B cell (primary cell): Measurements from ENCODE around the gene CCDC201. TPM values are rescaled to one million over a fixed set of nuclear protein-coding genes. Genes with fewer than 3 reads are reported as not detected.

Experiments
- ATAC-seq: fragments of 200-7000 bp; cut with Tn5 transposase; one replicate; pipeline ENCODE4 v1.10.0; 2021; ENCODE audit warnings: low read depth, mild to moderate bottlenecking, moderate number of reproducible peaks, moderate library complexity
- CTCF ChIA-PET: fragments of 350-600 bp; sonication (Branson Sonifier 250); formaldehyde crosslinking; loops from one replicate; lab custom pipeline; 2021; ENCODE audit warnings: antibody characterized with exemption, inconsistent platforms; lab: Charles Lee
- POLR2A ChIA-PET: fragments of 350-600 bp; sonication (Branson Sonifier 250); formaldehyde crosslinking; loops from one replicate; lab custom pipeline; 2021; ENCODE audit warnings: antibody characterized with exemption; lab: Charles Lee
- DNase-seq: peaks from one replicate; pipeline ENCODE4 v3.0.0; 2013
- H2AFZ ChIP-seq: 2 replicates; pipeline ENCODE4 v1.6.1; 2012; ENCODE audit warnings: mild to moderate bottlenecking, low read depth, low read length; ENCODE audit not compliant: insufficient read depth, poor library complexity, severe bottlenecking
- H3K27ac ChIP-seq, 2 donors: 1 replicate in 1 of 2; 2 replicates in 1 of 2; pipeline ENCODE4 v1.5.1; 2012 to 2013; ENCODE audit warnings: low read length in 2 of 2, mild to moderate bottlenecking in 2 of 2, moderate library complexity in 1 of 2
- H3K27me3 ChIP-seq, 4 experiments: fragments of 200-600 bp in 1 of 4; sonication (generic) in 1 of 4; replicated peaks in 1 of 4; 1 replicate in 2 of 4; 2 replicates in 2 of 4; pipeline versions ENCODE4 v1.6.1 to v1.7.0; 2013 to 2016; ENCODE audit warnings: low read length in 3 of 4, mild to moderate bottlenecking in 2 of 4, mixed read lengths in 1 of 4, moderate library complexity in 1 of 4; ENCODE audit not compliant: insufficient read depth in 4 of 4, control insufficient read depth in 3 of 4; ENCODE audit errors: control extremely low read depth in 1 of 4
- H3K36me3 ChIP-seq, 2 experiments: replicated peaks in 1 of 2; 1 replicate in 1 of 2; 2 replicates in 1 of 2; pipeline versions ENCODE4 v1.6.1 to v1.7.1; 2013; ENCODE audit warnings: low read length in 1 of 2; ENCODE audit not compliant: insufficient read depth in 2 of 2, control insufficient read depth in 1 of 2; ENCODE audit errors: control extremely low read depth in 1 of 2, extremely low read depth in 1 of 2
- H3K4me1 ChIP-seq, 2 donors: fragments of 200-600 bp in 1 of 2; sonication (generic) in 1 of 2; 1 replicate in 1 of 2; 2 replicates in 1 of 2; pipeline versions ENCODE4 v1.5.1 to v1.6.1; 2013 to 2017; ENCODE audit warnings: low read length in 2 of 2; ENCODE audit not compliant: control insufficient read depth in 2 of 2, insufficient read depth in 2 of 2
- H3K4me2 ChIP-seq: replicated peaks from 2 replicates; pipeline ENCODE3; 2012; ENCODE audit warnings: mild to moderate bottlenecking, low read depth, low read length; ENCODE audit not compliant: poor library complexity, severe bottlenecking
- H3K4me3 ChIP-seq, 5 experiments: fragments of 200-600 bp in 1 of 5; sonication (generic) in 1 of 5; 1 replicate in 3 of 5; 2 replicates in 2 of 5; pipeline versions ENCODE4 v1.5.1 to v1.7.0; 2011 to 2016; ENCODE audit warnings: low read length in 4 of 5, mild to moderate bottlenecking in 4 of 5, low read depth in 2 of 5, control low read depth in 1 of 5, moderate library complexity in 1 of 5; ENCODE audit not compliant: insufficient read depth in 1 of 5; ENCODE audit errors: control extremely low read depth in 1 of 5, extremely low read depth in 1 of 5
- H3K79me2 ChIP-seq: fragments of 200-600 bp; sonication (generic); one replicate; pipeline ENCODE4 v1.6.0; 2016; ENCODE audit warnings: low read length; ENCODE audit not compliant: control insufficient read depth, insufficient read depth
- H3K9ac ChIP-seq: fragments of 200-600 bp; sonication (generic); 2 replicates; pipeline ENCODE4 v1.6.1; 2017; ENCODE audit warnings: mild to moderate bottlenecking, low read length, moderate library complexity
- H3K9me3 ChIP-seq, 3 donors: one replicate each; pipeline versions ENCODE4 v1.6.1 to v1.7.1; 2013; ENCODE audit warnings: low read length in 2 of 3; ENCODE audit not compliant: control insufficient read depth in 2 of 3, insufficient read depth in 1 of 3; ENCODE audit errors: control extremely low read depth in 1 of 3
- H4K20me1 ChIP-seq: 2 replicates; pipeline ENCODE4 v1.6.0; 2012; ENCODE audit warnings: mild to moderate bottlenecking, low read length; ENCODE audit not compliant: insufficient read depth, control insufficient read depth, poor library complexity, severe bottlenecking
- H3K27ac Mint-ChIP-seq: one replicate; pipeline ENCODE4 v1.8.0; 2021; ENCODE audit warnings: mixed read lengths
- H3K27me3 Mint-ChIP-seq: one replicate; pipeline ENCODE4 v1.8.0; 2021; ENCODE audit warnings: mixed read lengths
- H3K4me1 Mint-ChIP-seq: one replicate; pipeline ENCODE4 v1.8.0; 2021; ENCODE audit warnings: mixed read lengths
- H3K4me3 Mint-ChIP-seq: one replicate; pipeline ENCODE4 v1.8.0; 2021; ENCODE audit warnings: mixed read lengths
- H3K9me3 Mint-ChIP-seq: one replicate; pipeline ENCODE4 v1.8.0; 2022; ENCODE audit warnings: mixed read lengths; ENCODE audit not compliant: insufficient read depth
- CTCF ChIP-seq: fragments of 200-600 bp; IDR thresholded peaks from one replicate; pipeline ENCODE4 v1.8.0; 2022; ENCODE audit warnings: antibody characterized with exemption, mild to moderate bottlenecking
- EZH2 ChIP-seq: IDR thresholded peaks from 2 replicates; pipeline ENCODE4 v1.6.1; 2012; ENCODE audit warnings: borderline replicate concordance, low read depth, mild to moderate bottlenecking, moderate library complexity, low read length; ENCODE audit not compliant: insufficient read depth, poor library complexity, severe bottlenecking
- WGBS: methylation state at CpG from one replicate; pipeline ENCODE4 v1.1.5; 2013; ENCODE audit warnings: missing lambda C conversion rate; ENCODE audit not compliant: insufficient coverage; 5-methylcytosine and 5-hydroxymethylcytosine counted together
- intact Hi-C: fragments of 100-400 bp; cut with micrococcal nuclease; formaldehyde crosslinking; loops from one replicate; pipeline ENCODE4 v1.10.0; 2022
- polyA plus RNA-seq: library from polyadenylated mRNA; depleted of rRNA; stranded (reverse); fragments of >200 nt; gene quantifications from 2 replicates; pipeline ENCODE4 v1.2.3, GENCODE V29; 2012
- total RNA-seq, 2 donors: library from RNA; stranded (reverse); fragments of 120-200 nt in 1 of 2; gene quantifications; 1 replicate in 1 of 2; 2 replicates in 1 of 2; pipeline versions ENCODE4 v1.2.3 to v1.2.4, GENCODE V29; 2013 to 2022

The CCDC201 gene
- total and polyA plus RNA-seq, 2 donors (not counting 1 experiment from before 2014, with no cell fraction given), result not detected

GRCh38 chr7:45878457-45879144, 5.7 kb upstream of the CCDC201 start:
- ChIA-PET POLR2A (no interaction called here), CTCF (no interaction called here)
- DNase-seq (no peak), ATAC-seq (no peak)
- intact Hi-C loops, result no loop called here
- Mint-ChIP-seq H3K9me3 (peaks cover 7% of the 10 kb centered on the region), H3K4me1 (no peaks in the 10 kb centered on the region), H3K4me3 (no peak overlapping the region), H3K27ac (no peak overlapping the region), H3K27me3 (peaks cover 22% of the 10 kb centered on the region)
- no peaks in the 10 kb centered on the region for H3K79me2 ChIP-seq
- H3K36me3 ChIP-seq, result no peaks in the 10 kb centered on the region
- no peaks in the 10 kb centered on the region for H3K4me1 ChIP-seq
- peaks cover 0 to 2% (median 0%) of the 10 kb centered on the region in 4 experiments for H3K27me3 ChIP-seq
- TF ChIP-seq CTCF, result no peak
- no peak for TF ChIP-seq EZH2
- no peak overlapping the region for H3K9ac ChIP-seq
- no peak overlapping the region for H3K27ac ChIP-seq
- H3K4me2 ChIP-seq, result no peak overlapping the region
- no peak overlapping the region for H2AFZ ChIP-seq
- 68% methylated on average over 3 of the region's 3 CpGs for WGBS
- H3K4me3 ChIP-seq, result no peak overlapping the region
- peaks cover 0 to 19% (median 11%) of the 10 kb centered on the region in 3 donors for H3K9me3 ChIP-seq
- H4K20me1 ChIP-seq, result no peaks in the 10 kb centered on the region

DNA sequence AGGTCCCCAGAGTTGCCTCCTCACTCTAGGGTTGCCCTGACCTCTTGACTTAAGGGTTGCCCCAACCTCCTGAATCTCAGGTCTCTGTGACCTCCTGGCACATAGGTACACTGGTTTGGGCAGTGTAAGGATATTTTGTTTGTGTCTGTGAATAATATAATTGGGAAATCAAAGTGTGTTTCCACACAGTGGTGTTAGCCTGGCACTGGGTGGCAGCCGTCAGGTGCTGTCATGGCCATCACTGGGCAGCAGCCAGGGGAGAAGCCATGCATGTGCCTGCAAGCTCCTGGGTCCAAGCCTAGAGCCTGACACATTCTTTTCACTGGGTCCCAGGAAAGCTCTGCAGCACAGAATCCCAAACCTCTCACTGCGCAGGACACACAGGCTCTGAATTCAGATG, 3.6 kb upstream of the CCDC201 start:
- Histone ChIP-seq H3K9me3 (peaks cover 0 to 19% (median 11%) of the 10 kb centered on the region in 3 donors), H4K20me1 (no peaks in the 10 kb centered on the region), H3K9ac (no peak overlapping the region), H3K36me3 (no peaks in the 10 kb centered on the region), H3K27ac (no peak overlapping the region), H3K4me3 (no peak overlapping the region), H3K4me2 (no peak overlapping the region), H3K79me2 (no peaks in the 10 kb centered on the region), H2AFZ (no peak overlapping the region), H3K27me3 (no peaks in the 10 kb centered on the region), H3K4me1 (no peaks in the 10 kb centered on the region)
- ChIA-PET POLR2A (no interaction called here), CTCF (no interaction called here)
- H3K9me3 Mint-ChIP-seq, result peaks cover 7% of the 10 kb centered on the region
- H3K27ac Mint-ChIP-seq, result no peak overlapping the region
- no peak for TF ChIP-seq EZH2
- TF ChIP-seq CTCF, result no peak
- ATAC-seq (no peak), DNase-seq (no peak)
- 100% methylated on average over 2 of the region's 2 CpGs for WGBS
- H3K4me3 Mint-ChIP-seq, result no peak overlapping the region
- no peaks in the 10 kb centered on the region for H3K4me1 Mint-ChIP-seq
- peaks cover 9% of the 10 kb centered on the region for H3K27me3 Mint-ChIP-seq
- intact Hi-C loops, result no loop called here
